Spleen (tissue), 7 donors: Measurements from ENCODE around the gene FBXO48.

Experiments
- CTCF ChIP-seq, 11 experiments: fragments of 200-600 bp in 7 of 11; fragments of 450-650 bp in 4 of 11; sonication (generic) in 4 of 11; IDR thresholded peaks in 8 of 11; conservative IDR thresholded peaks in 3 of 11; 1 replicate in 7 of 11; 2 replicates in 4 of 11; pipeline versions ENCODE4 v1.4.0 to v1.8.0; 2016 to 2021; ENCODE audit warnings: antibody characterized with exemption in 11 of 11, inconsistent platforms in 4 of 11, mild to moderate bottlenecking in 1 of 11
- POLR2A ChIP-seq, 3 donors: fragments of 450-650 bp; IDR thresholded peaks; one replicate each; pipeline ENCODE4 v1.5.1; 2017; ENCODE audit warnings: antibody characterized with exemption in 3 of 3, mild to moderate bottlenecking in 1 of 3
- donor health status: DM: no; HTN: no; CAD: no; lungs with moderate emphysema.
- donor health status: DM: no; HTN: no; CAD: no.
- donor health status: DM: no; HTN: no; CAD: no.

DNA sequence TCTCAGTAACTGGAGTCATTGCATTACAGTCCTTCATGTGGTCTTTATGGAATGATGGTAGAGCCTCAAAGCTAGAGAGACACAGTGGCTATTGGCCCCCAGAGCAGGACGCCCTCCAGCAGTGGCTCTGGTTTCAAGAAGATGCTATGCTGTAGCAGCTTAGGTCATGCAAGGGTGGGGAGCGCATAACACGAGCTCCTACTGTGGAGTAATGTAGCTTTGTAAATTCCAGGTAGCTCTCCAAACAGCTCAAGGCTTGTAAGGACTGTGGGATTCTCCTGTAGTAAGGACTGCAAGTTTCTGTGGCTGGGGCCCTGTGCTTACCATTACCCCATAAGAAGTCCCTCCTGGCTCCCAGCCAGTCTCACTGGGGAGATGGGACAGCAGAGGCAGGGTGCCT, 15.9 kb upstream of the FBXO48 start:
- TF ChIP-seq CTCF (IDR thresholded peaks at IDR 0.05 in 8 of 11, conservative IDR thresholded peaks at IDR 0.05 in 3 of 11) (no peak), POLR2A (IDR thresholded peaks at IDR 0.05) (no peak)
